HG03565 (cell line): ENCODE results near the gene ZNF674.

Experiments used
- ATAC-seq: cut with Tn5 transposase; IDR thresholded peaks from one replicate; pipeline ENCODE4 v1.9.1; 2021; ENCODE audit warnings: mild to moderate bottlenecking, moderate library complexity; ENCODE audit not compliant: unreplicated experiment

ZNF674 gene

DNA sequence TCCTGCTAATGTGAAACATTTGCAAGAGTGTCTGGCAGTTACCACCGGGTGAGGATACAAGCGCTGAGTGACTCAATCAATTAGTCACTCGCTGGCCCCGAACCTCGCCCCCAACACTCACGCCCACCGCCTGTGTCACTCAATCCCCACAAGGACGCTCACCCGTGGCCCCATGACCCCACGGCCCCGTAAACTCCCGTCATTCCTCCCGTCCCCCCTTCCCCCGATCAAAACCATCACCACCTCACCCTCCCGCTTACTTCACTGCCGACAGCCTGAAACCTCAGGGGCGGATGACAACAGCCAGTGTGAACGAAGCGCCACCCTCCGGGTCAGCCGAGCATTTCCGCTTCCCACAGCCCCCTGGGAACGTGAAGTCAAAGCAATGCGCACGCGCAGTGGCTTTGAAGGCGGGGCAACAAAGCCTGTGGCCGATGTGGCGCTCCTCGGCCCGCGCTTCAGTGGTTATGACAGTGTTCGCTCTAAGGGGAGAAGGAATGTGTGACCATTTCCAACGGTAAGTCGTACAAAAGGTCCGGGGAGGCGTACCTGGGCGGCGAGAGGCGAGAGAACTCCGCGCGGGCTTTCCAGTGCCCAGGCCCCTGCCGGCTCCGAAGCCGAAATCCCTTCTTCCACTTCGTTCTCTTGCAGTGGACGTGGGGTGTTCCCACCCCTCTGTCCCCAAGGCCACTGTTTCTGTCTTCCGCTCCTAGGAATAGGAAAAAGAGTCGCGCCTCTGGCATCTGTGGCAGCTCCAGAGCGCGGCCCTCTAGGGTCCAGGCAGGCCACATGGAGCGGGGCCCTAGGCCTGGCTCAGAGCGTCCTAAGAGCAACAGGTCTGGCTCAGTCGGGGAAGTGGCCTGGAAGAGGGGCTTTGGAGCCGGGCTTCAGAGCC, at the start of gene ZNF674:
Gene ZNF674, minus strand, starts transcription at position 311 of the 895 bp plus-strand sequence. CDS start 3,334 bp downstream, outside the sequence.
- peak; percentile 86 for ATAC-seq

DNA sequence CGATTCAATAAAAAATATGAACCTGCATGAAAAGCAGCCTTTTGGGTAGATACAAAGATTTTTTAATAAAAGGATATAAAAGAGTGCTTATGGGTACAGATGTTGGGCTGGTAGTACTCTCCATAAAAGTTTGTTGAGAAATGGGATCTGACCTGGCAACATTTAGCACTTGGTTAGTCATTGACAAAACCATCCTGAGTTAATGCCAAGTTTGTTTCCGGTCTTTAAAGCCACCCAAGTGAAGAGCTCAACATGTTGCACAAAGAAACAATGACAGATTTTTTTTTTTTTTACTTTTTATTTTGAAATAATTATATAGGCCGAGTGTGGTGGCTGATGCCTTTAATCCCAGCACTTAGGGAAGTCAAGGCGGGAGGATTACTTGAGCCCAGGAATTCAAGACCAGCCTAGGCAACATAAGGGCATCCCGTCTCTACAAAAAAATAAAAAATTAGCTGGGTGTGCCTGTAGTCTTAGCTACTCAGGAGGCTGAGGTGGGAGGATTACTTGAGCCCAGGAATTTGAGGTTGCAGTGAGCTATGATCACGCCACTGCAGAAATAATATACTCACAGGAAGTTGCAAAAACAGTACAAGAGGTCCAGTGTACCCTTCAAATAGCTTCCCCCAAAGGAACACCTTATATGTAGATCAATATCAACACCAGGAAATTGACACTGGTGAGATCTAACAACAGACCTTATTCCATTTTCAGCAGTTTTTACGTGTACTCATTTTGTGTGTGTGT, 44.9 kb upstream of the ZNF674 start:
- ATAC-seq = no peak

DNA sequence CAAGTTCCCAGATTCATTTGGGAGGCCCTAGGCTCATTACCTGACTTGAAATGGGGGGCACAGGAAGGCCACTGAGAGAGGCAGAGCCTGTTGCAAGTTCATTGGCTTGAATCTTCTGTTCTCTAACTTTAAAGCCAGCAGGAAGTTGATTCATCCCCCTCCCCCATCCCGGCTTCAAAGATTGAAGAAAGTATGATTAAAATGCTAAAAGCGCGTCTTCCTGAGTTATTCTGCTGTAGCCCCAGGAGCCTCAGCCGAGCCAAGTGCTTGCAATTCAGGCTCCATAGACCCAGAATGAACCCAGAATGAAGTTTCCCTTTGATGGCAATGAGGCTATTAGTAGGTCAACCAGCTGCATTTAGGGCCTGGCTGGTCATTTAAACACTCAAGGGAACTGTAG, 43.0 kb upstream of the ZNF674 start:
- ATAC-seq = no peak

DNA sequence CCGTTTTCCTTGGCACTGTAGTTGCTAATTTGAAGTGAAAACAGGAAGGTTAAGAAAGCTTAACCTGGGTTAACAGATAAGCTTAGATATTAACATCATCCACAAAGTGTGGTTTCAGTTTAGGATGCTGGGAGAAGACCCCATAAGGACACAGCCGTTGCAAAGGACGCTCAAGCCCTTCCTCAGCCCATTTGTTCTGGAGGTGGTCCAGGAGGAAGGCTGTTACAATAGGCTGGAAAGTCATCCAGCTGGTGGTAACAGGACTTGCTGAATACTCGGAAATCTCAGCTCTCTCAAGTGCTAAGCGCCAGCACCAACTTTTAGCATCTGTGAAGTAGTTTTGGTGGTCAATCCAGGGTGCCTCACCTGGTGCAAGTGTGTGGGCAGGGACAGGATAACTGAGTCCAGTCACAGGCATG, 42.5 kb upstream of the ZNF674 start:
- no peak for ATAC-seq

DNA sequence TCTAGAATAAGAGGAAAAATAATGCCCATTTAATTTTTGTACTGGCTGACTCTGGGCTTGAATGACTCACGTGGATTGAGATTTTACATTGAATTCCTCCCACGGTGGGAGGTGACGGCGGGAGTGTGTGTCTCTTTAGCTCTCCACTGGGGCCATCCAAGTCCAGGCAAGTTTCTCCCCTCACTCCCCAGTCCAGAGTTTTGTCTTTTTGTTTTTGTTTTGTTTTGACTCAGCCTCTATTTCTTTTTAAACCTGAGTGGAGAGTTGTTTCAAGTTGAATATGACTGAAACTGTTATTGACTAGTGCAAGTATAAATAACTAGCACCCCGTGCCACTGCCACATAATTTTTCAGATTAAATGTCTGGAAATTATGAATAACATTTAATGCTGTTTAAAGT, 41.9 kb upstream of the ZNF674 start:
- ATAC-seq = peak; percentile 91

GRCh38 chrX:46584736-46585135, 39.5 kb upstream of the ZNF674 start:
- ATAC-seq = no peak

GRCh38 chrX:46582966-46583365, 37.7 kb upstream of the ZNF674 start:
- ATAC-seq = no peak

- no peak for ATAC-seq
Observed at GRCh38 chrX:46582325-46582724, 37.1 kb upstream of the ZNF674 start.

- ATAC-seq = no peak
Observed at GRCh38 chrX:46580613-46581012, 35.4 kb upstream of the ZNF674 start.

- no peak for ATAC-seq
Observed at GRCh38 chrX:46579250-46579649, 34.0 kb upstream of the ZNF674 start.

DNA sequence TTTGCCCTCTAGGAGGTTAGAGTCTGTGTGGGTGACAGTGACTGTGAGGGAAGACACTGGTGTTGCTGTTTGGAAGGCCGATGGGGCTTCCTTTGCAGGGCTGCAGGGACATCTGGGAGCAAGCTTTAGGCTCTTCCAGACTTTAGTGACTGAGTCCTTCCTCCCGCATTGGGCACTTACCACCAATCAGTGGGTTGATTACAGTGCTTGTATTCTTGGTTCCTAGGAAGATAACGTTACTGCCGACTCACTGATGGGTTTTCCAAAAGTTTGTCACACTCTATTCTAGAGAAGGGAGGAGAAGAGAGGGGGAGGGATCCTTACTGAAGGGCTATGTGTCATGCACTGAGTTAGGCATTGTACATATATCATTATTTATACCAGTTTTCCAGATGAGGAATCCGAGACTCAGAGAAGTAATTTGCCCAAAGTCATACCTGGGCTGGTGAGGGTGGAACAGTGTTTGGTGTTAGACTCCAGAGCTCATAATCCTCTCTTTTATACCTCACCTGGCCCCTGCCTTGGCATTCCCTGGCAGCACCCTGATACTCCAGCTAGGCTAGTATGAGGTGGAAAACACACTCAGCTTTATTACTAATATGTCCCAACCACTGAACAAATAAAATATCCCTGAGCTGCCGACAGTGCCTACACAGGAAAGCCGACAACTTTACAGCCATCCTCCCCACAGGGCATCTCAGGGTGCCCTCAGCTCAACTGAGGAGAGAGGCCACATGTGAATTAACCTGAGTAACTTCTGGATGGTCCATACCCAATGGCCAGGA, 32.2 kb upstream of the ZNF674 start:
- ATAC-seq = no peak

DNA sequence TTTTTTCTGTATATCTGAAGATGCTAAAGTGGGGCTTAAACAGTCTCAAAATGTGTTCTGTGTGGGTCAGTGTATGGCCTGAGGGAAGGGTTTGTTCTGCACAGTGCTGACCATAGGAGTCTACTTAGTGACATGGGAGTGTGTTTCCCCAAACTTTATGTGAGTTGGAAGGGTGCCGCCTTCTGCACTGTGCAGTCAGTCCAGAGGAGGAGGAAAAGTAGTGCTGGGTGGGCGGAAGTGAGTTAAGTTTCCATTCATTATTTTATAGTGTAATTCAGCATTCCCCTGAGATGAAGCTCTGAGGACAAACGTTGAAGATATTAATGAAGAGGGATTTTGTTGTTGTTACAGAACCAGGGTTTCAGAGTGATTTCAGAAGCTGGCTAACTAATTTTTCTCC, 31.2 kb upstream of the ZNF674 start:
- no peak for ATAC-seq

DNA sequence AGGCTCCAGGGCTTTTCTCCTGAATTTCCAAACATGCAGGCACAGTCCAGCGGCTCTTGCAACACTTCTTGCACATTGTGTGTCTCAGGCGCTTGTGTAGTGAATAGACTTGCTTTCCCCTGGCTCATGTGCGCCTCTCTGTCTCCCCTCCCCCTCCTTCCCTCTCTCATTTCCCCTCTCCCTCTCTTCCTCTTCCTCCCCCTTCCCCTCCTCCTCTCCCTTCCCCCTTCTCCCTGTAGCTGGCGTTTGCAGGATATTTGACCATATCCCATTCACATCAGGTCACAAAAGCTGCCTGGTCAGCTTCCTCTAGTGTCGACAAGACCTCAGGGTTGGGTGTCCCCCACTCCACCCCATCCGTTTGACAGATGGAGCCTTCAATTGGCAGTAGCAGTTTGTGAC, 30.8 kb upstream of the ZNF674 start:
- ATAC-seq = no peak

GRCh38 chrX:46575586-46575985, 30.4 kb upstream of the ZNF674 start:
- ATAC-seq = no peak

GRCh38 chrX:46574774-46575381, 29.7 kb upstream of the ZNF674 start:
- ATAC-seq = no peak

GRCh38 chrX:46573892-46574773, 28.9 kb upstream of the ZNF674 start:
- peak; percentile 22 for ATAC-seq

DNA sequence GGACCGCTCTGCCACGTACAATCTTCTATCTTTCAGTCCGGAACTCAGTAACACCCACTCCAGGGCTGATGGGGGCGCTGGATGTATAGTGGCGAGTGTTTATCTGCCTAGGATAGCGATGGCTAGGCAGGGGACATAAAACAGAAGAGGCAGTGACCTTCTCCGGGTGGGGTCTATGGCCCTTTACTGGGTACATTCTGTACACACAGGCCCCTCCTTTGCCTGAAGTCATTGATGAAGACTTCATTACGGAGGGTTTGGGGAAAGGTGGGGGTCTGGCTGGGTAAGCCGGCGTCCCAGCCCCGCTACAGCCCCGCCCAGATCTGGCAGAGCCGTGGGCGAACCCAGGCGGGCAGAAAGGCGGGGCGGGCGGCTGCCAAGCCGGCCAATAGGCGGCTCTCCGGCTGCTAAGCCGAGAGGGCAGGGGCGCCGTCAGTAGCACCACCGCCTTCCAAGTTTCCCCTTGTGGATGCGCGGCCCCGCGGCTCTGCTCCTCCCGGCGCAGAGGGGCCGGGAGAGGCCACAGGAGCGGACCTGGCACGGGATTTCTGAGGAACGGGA, 28.2 kb upstream of the ZNF674 start, which contains the start of gene CHST7:
Gene CHST7, plus strand, starts transcription at position 435 of the 561 bp plus-strand sequence. CDS start 167 bp downstream, outside the sequence.
- ATAC-seq = peak; percentile 25

- ATAC-seq = peak; percentile 41
Observed at GRCh38 chrX:46572340-46572936, 27.2 kb upstream of the ZNF674 start.
